Thyroid gland (tissue), 4 donors: ENCODE measurements around the gene SCD5. TPM values are rescaled to one million over a fixed set of nuclear protein-coding genes. Genes with fewer than 3 reads are reported as not detected.
A peak's percentile ranks its signal among the peaks of the same experiment; 100 is the strongest.

Experiments used
- DNase-seq, 2 donors: peaks; one replicate each; pipeline ENCODE4 v3.0.0-alpha.2; 2019
- H3K27ac ChIP-seq, 3 donors: fragments of 200-600 bp; sonication (generic); 1 replicate in 2 of 3; 2 replicates in 1 of 3; pipeline ENCODE4 v1.5.1; 2016 to 2019; ENCODE audit warnings: mild to moderate bottlenecking in 1 of 3, moderate library complexity in 1 of 3
- H3K27me3 ChIP-seq: fragments of 200-600 bp; sonication (generic); one replicate; pipeline ENCODE4 v1.5.1; 2019
- H3K36me3 ChIP-seq, 2 donors: fragments of 200-600 bp; sonication (generic); one replicate each; pipeline ENCODE4 v1.5.1; 2016 to 2019
- H3K4me1 ChIP-seq, 2 donors: fragments of 200-600 bp; sonication (generic); one replicate each; pipeline ENCODE4 v1.5.1; 2017 to 2019
- H3K4me3 ChIP-seq, 3 donors: fragments of 200-600 bp; sonication (generic); replicated peaks in 1 of 3; 1 replicate in 2 of 3; 2 replicates in 1 of 3; pipeline ENCODE4 v1.5.1; 2016; ENCODE audit warnings: mild to moderate bottlenecking in 1 of 3
- H3K9me3 ChIP-seq: fragments of 200-600 bp; sonication (generic); one replicate; pipeline ENCODE4 v1.5.1; 2017
- CTCF ChIP-seq, 6 experiments: fragments of 200-600 bp in 3 of 6; fragments of 450-650 bp in 3 of 6; sonication (generic) in 3 of 6; IDR thresholded peaks; one replicate each; pipeline ENCODE4 v1.5.1; 2016 to 2019; ENCODE audit warnings: antibody characterized with exemption in 6 of 6, mild to moderate bottlenecking in 2 of 6, inconsistent platforms in 1 of 6, moderate library complexity in 1 of 6
- POLR2A ChIP-seq, 2 donors: fragments of 450-650 bp; IDR thresholded peaks; one replicate each; pipeline ENCODE4 v1.6.1; 2017; ENCODE audit warnings: antibody characterized with exemption in 2 of 2, mild to moderate bottlenecking in 2 of 2, moderate library complexity in 1 of 2
- WGBS, 2 donors: methylation state at CpG; one replicate each; pipeline ENCODE4 v1.1.5; 2017; 5-methylcytosine and 5-hydroxymethylcytosine counted together
- intact Hi-C: fragments of 100-400 bp; cut with DNase I; formaldehyde crosslinking; loops from one replicate; pipeline ENCODE4 v1.15.1; 2023
- total RNA-seq, 4 donors: library from RNA; depleted of rRNA; stranded (reverse); fragments of >200 nt; gene quantifications; one replicate each; pipeline ENCODE4 v1.2.3, GENCODE V29; 2016

Gene SCD5
- total RNA-seq, 4 donors from 2014 or later: 47.0 to 96.4 (median 54.8) TPM

- WGBS, 2 donors: 98 to 100% methylated on average over 4 of the region's 4 CpGs
- no peak for DNase-seq
- Histone ChIP-seq H3K9me3 (no peaks in the 10 kb centered on the region), H3K4me1 (peaks cover 17 to 49% of the 10 kb centered on the region in 2 donors), H3K27ac (no peak overlapping the region), H3K27me3 (no peaks in the 10 kb centered on the region), H3K4me3 (no peak overlapping the region), H3K36me3 (no peaks in the 10 kb centered on the region)
- TF ChIP-seq CTCF (IDR thresholded peaks at IDR 0.05) (no peak), POLR2A (IDR thresholded peaks at IDR 0.05) (no peak)
- intact Hi-C loops: no loop called here
Measured at GRCh38 chr4:82756061-82756460, 42.5 kb downstream of the SCD5 start.

DNA sequence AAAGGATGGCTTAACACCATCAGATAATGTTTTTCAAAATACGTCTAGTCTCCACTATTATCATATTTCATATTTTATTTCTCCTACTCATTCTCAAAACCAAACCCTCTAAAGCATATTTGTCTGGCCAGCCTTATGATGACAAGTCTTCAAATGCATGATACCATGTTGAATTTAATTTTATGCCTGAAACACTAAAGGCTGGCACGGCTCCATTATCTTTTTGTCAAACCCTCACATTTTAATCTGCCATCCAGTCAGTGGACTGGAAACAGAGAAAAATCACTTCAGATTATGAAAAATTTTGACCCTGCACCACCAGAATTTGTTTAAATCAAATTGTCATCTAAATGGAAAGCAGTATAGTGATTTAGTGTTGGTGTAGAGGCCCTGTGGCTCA, 42.9 kb downstream of the SCD5 start:
- no peak overlapping the region for H3K4me3 ChIP-seq
- peaks cover 17 to 49% of the 10 kb centered on the region in 2 donors for H3K4me1 ChIP-seq
- H3K27me3 ChIP-seq: no peaks in the 10 kb centered on the region
- no peak for DNase-seq
- no peak overlapping the region for H3K27ac ChIP-seq
- 95 to 96% methylated on average over 2 of the region's 2 CpGs for WGBS, 2 donors
- TF ChIP-seq POLR2A (IDR thresholded peaks at IDR 0.05) (no peak), CTCF (IDR thresholded peaks at IDR 0.05) (no peak)
- intact Hi-C loops: no loop called here
- H3K9me3 ChIP-seq: no peaks in the 10 kb centered on the region
- no peaks in the 10 kb centered on the region for H3K36me3 ChIP-seq

GRCh38 chr4:82754513-82755165, 44.0 kb downstream of the SCD5 start:
- DNase-seq: no peak
- peaks cover 16 to 44% of the 10 kb centered on the region in 2 donors for H3K4me1 ChIP-seq
- H3K27me3 ChIP-seq: no peaks in the 10 kb centered on the region
- H3K4me3 ChIP-seq: no peak overlapping the region
- H3K36me3 ChIP-seq: no peaks in the 10 kb centered on the region
- no peaks in the 10 kb centered on the region for H3K9me3 ChIP-seq
- TF ChIP-seq CTCF (IDR thresholded peaks at IDR 0.05): no peak
- TF ChIP-seq POLR2A (IDR thresholded peaks at IDR 0.05): no peak
- WGBS, 2 donors: 73 to 78% methylated on average over 6 of the region's 6 CpGs
- intact Hi-C loops: no loop called here
- peak overlapping the region; percentile 68 to 77 (median 70) for H3K27ac ChIP-seq

- DNase-seq: peak; percentile 23 to 37
- Histone ChIP-seq H3K9me3 (no peaks in the 10 kb centered on the region), H3K36me3 (no peaks in the 10 kb centered on the region), H3K4me1 (peaks cover 11 to 36% of the 10 kb centered on the region in 2 donors), H3K4me3 (no peak overlapping the region), H3K27me3 (no peaks in the 10 kb centered on the region), H3K27ac (peak overlapping the region; percentile 68 to 77 (median 70))
- no peak for TF ChIP-seq CTCF (IDR thresholded peaks at IDR 0.05)
- no peak for TF ChIP-seq POLR2A (IDR thresholded peaks at IDR 0.05)
- intact Hi-C loops: no loop called here
- 31 to 35% methylated on average over 8 of the region's 8 CpGs for WGBS, 2 donors
Measured at GRCh38 chr4:82753725-82754410, 44.7 kb downstream of the SCD5 start.

- TF ChIP-seq CTCF (IDR thresholded peaks at IDR 0.05) (no peak), POLR2A (IDR thresholded peaks at IDR 0.05) (no peak)
- Histone ChIP-seq H3K27ac (peak overlapping the region; percentile 68 to 77 (median 70)), H3K4me3 (no peak overlapping the region), H3K36me3 (no peaks in the 10 kb centered on the region), H3K9me3 (no peaks in the 10 kb centered on the region), H3K4me1 (peaks cover 14 to 38% of the 10 kb centered on the region in 2 donors), H3K27me3 (no peaks in the 10 kb centered on the region)
- DNase-seq: peak; percentile 29 to 34
- WGBS, 2 donors: 93 to 96% methylated on average over 4 of the region's 4 CpGs
- intact Hi-C loops: no loop called here
Measured at GRCh38 chr4:82753238-82753637, 45.4 kb downstream of the SCD5 start.
